ENCODE results near the gene CORO2A. TPM values are rescaled to one million over a fixed set of nuclear protein-coding genes. Genes with fewer than 3 reads are reported as not detected.

The CORO2A gene
- total and polyA plus RNA-seq, 2 donors (not counting 3 experiments of a cell fraction or from before 2014, with no cell fraction given) = 0.35 to 0.53 TPM

DNA sequence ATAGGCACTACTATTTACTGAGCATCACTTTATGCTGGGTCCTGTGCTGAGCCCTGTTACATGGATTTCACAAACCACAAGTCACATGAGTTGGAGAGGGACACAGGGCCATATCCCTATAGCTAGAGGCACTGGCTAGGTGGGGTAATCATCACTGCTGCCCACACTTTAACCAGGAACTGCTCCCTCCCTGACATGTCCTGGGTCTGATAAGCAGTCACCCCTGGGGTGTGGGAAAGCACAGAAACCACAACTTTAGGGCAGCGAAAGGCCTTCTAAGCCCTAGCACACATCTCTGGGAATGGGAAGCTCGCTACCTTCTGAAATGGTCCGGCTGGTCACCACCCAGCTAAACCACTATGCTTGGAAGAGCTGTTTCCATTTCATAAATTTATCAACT, 48.0 kb upstream of the CORO2A start:
- no peak overlapping the region for H3K4me2 ChIP-seq (ENCODE audit: insufficient read depth, low read length)
- no peak overlapping the region for H3K4me3 ChIP-seq (replicated peaks in 1 of 3; ENCODE audit: insufficient read depth in 1 of 3, low read depth in 1 of 3, low read length in 3 of 3)
- no TSS peak for BruUV-seq (replicated peaks)
- no peaks in the 10 kb centered on the region for H3K4me1 ChIP-seq (ENCODE audit: control insufficient read depth, extremely low read depth, insufficient read depth, low read length)
- H3K27me3 ChIP-seq (ENCODE audit: control insufficient read depth in 2 of 2, insufficient read depth in 2 of 2, low read length in 2 of 2) = no peaks in the 10 kb centered on the region
- no peaks in the 10 kb centered on the region for H4K20me1 ChIP-seq (replicated peaks; ENCODE audit: control insufficient read depth, extremely low read depth, insufficient read depth, low read length)
- no peaks in the 10 kb centered on the region for H3K9me1 ChIP-seq (replicated peaks; ENCODE audit: control insufficient read depth, extremely low read depth, insufficient read depth, low read length)
- H2AFZ ChIP-seq (ENCODE audit: low read depth, low read length) = no peak overlapping the region
- TF ChIP-seq MYC (IDR thresholded peaks at IDR 0.05; ENCODE audit: low read depth, low read length) (no peak), EZH2 (IDR thresholded peaks at IDR 0.05; ENCODE audit: borderline replicate concordance, low read depth, low read length, severe bottlenecking) (no peak)
- no peaks in the 10 kb centered on the region for H3K79me2 ChIP-seq (ENCODE audit: control insufficient read depth, insufficient read depth, low read length)
- intact Hi-C loops (cut with micrococcal nuclease) (no loop called here), dilution Hi-C loops (cut with MboI; ENCODE audit: extremely low pct_ligation_motif_present, low sequenced_read_pairs) (no loop called here)
- no peak for DNase-seq (ENCODE audit: low read depth, low spot score)
- POLR2A ChIA-PET = no interaction called here
- no peaks in the 10 kb centered on the region for H3K9me3 ChIP-seq (replicated peaks; ENCODE audit: control insufficient read depth, insufficient read depth, low read length)
- CTCF ChIA-PET = interaction anchor here (1.2 to 2.0 kb wide), 2 partner anchors 35 to 167 kb away, joined by 3 to 10 read pairs; no protein-coding TSS in a partner anchor
- H3K27ac ChIP-seq (ENCODE audit: insufficient read depth, low read depth, low read length) = no peak overlapping the region
- FAIRE-seq = no peak
- no peaks in the 10 kb centered on the region for H3K36me3 ChIP-seq (ENCODE audit: control insufficient read depth in 2 of 2, extremely low read depth in 1 of 2, insufficient read depth in 2 of 2, low read length in 2 of 2)
- H3K9ac ChIP-seq (replicated peaks; ENCODE audit: extremely low read depth, insufficient read depth, low read length) = no peak overlapping the region

DNA sequence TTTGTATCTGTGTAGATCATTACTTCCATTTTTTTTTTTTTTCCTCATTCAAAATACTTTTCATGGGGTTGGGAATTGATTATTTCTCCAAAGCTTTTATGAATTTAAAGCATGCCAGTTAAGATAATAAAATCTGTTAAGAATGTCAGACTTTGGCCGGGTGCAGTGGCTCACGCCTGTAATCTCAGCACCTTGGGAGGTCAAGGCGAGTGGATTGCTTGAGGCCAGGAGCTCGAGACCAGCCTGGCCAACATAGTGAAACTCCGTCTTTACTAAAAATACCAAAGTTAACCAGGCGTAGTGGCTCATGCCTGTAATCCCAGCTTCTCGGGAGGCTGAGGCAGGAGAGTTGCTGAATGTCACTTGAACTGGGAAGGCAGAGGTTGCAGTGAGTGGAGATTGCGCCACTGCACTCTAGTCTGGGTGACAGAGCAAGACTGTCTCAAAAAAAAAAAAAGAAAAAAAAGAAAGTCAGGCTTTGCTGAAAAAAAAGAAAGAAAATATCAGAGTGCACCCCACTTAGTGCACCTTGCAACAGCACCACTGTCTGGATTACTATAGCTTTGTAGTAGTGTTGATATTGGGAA, 44.6 kb upstream of the CORO2A start:
- H3K9ac ChIP-seq (replicated peaks; ENCODE audit: extremely low read depth, insufficient read depth, low read length) = no peak overlapping the region
- no peaks in the 10 kb centered on the region for H3K4me1 ChIP-seq (ENCODE audit: control insufficient read depth, extremely low read depth, insufficient read depth, low read length)
- DNase-seq (ENCODE audit: low read depth, low spot score) = no peak
- H3K27ac ChIP-seq (ENCODE audit: insufficient read depth, low read depth, low read length) = no peak overlapping the region
- H3K4me2 ChIP-seq (ENCODE audit: insufficient read depth, low read length) = no peak overlapping the region
- no peak overlapping the region for H3K4me3 ChIP-seq (replicated peaks in 1 of 3; ENCODE audit: insufficient read depth in 1 of 3, low read depth in 1 of 3, low read length in 3 of 3)
- no peak overlapping the region for H2AFZ ChIP-seq (ENCODE audit: low read depth, low read length)
- dilution Hi-C loops (cut with MboI; ENCODE audit: extremely low pct_ligation_motif_present, low sequenced_read_pairs) = no loop called here
- BruUV-seq (replicated peaks) = no TSS peak
- CTCF ChIA-PET = interaction anchor here (0.6 to 1.7 kb wide), 2 partner anchors 8 to 27 kb away, joined by 3 to 5 read pairs; no protein-coding TSS in a partner anchor
- POLR2A ChIA-PET = no interaction called here
- no peaks in the 10 kb centered on the region for H3K9me3 ChIP-seq (replicated peaks; ENCODE audit: control insufficient read depth, insufficient read depth, low read length)
- intact Hi-C loops (cut with micrococcal nuclease) = no loop called here
- no peak for FAIRE-seq
- no peaks in the 10 kb centered on the region for H3K36me3 ChIP-seq (ENCODE audit: control insufficient read depth in 2 of 2, extremely low read depth in 1 of 2, insufficient read depth in 2 of 2, low read length in 2 of 2)
- H3K79me2 ChIP-seq (ENCODE audit: control insufficient read depth, insufficient read depth, low read length) = no peaks in the 10 kb centered on the region
- H3K9me1 ChIP-seq (replicated peaks; ENCODE audit: control insufficient read depth, extremely low read depth, insufficient read depth, low read length) = no peaks in the 10 kb centered on the region
- no peaks in the 10 kb centered on the region for H4K20me1 ChIP-seq (replicated peaks; ENCODE audit: control insufficient read depth, extremely low read depth, insufficient read depth, low read length)
- TF ChIP-seq MYC (IDR thresholded peaks at IDR 0.05; ENCODE audit: low read depth, low read length) (no peak), JUN (IDR thresholded peaks at IDR 0.05; ENCODE audit: borderline replicate concordance, insufficient read depth, insufficient read length, low read depth) (no peak), POLR2AphosphoS5 (IDR thresholded peaks at IDR 0.05; ENCODE audit: insufficient read depth, low read depth, low read length) (no peak)
- TF ChIP-seq, protein P1, sequence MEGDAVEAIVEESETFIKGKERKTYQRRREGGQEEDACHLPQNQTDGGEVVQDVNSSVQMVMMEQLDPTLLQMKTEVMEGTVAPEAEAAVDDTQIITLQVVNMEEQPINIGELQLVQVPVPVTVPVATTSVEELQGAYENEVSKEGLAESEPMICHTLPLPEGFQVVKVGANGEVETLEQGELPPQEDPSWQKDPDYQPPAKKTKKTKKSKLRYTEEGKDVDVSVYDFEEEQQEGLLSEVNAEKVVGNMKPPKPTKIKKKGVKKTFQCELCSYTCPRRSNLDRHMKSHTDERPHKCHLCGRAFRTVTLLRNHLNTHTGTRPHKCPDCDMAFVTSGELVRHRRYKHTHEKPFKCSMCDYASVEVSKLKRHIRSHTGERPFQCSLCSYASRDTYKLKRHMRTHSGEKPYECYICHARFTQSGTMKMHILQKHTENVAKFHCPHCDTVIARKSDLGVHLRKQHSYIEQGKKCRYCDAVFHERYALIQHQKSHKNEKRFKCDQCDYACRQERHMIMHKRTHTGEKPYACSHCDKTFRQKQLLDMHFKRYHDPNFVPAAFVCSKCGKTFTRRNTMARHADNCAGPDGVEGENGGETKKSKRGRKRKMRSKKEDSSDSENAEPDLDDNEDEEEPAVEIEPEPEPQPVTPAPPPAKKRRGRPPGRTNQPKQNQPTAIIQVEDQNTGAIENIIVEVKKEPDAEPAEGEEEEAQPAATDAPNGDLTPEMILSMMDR (IDR thresholded peaks at IDR 0.05; ENCODE audit: extremely low read depth in 1 of 2, insufficient read depth in 1 of 2, low read depth in 1 of 2, low read length in 2 of 2) = no peak
- no peaks in the 10 kb centered on the region for H3K27me3 ChIP-seq (ENCODE audit: control insufficient read depth in 2 of 2, insufficient read depth in 2 of 2, low read length in 2 of 2)
